ENCODE measurements around the gene RAB4B. TPM values are rescaled to one million over a fixed set of nuclear protein-coding genes. Genes with fewer than 3 reads are reported as not detected.

RAB4B gene
- total RNA-seq, 1 experiment from 2014 or later = 9.1 TPM

GRCh38 chr19:40739030-40739839 lies 38.8 kb upstream of the RAB4B start:
- Histone ChIP-seq H3K9me3 (ENCODE audit: low read depth, low read length, poor library complexity, severe bottlenecking) (no peaks in the 10 kb centered on the region), H3K4me3 (ENCODE audit: low read depth, low read length, poor library complexity, severe bottlenecking) (no peak overlapping the region), H3K36me3 (ENCODE audit: insufficient read depth, low read length, poor library complexity, severe bottlenecking) (peaks cover 2% of the 10 kb centered on the region), H3K4me1 (ENCODE audit: insufficient read depth, low read length, poor library complexity, severe bottlenecking) (no peaks in the 10 kb centered on the region), H3K27ac (ENCODE audit: low read depth, low read length, poor library complexity, severe bottlenecking) (no peak overlapping the region), H3K27me3 (replicated peaks; ENCODE audit: insufficient read depth, low read depth, low read length, poor library complexity) (no peaks in the 10 kb centered on the region)
- intact Hi-C loops (cut with micrococcal nuclease; ENCODE audit: unreplicated experiment) = no loop called here
- ChIA-PET POLR2A (ENCODE audit: low non-redundant PET) (no interaction called here), CTCF (no interaction called here)
- no TSS peak for BruUV-seq (replicated peaks)
- DNase-seq (ENCODE audit: low spot score) = no peak
- TF ChIP-seq CTCF (conservative IDR thresholded peaks at IDR 0.05; ENCODE audit: low read depth, low read length) (no peak), EZH2 (IDR thresholded peaks at IDR 0.05; ENCODE audit: borderline replicate concordance, low read depth, low read length, poor library complexity, severe bottlenecking) (no peak)

- H3K9me3 ChIP-seq (ENCODE audit: low read depth, low read length, poor library complexity, severe bottlenecking) = no peaks in the 10 kb centered on the region
- H3K27me3 ChIP-seq (replicated peaks; ENCODE audit: insufficient read depth, low read depth, low read length, poor library complexity) = no peaks in the 10 kb centered on the region
- TF ChIP-seq EZH2 (IDR thresholded peaks at IDR 0.05; ENCODE audit: borderline replicate concordance, low read depth, low read length, poor library complexity, severe bottlenecking) (no peak), CTCF (conservative IDR thresholded peaks at IDR 0.05; ENCODE audit: low read depth, low read length) (no peak)
- H3K4me3 ChIP-seq (ENCODE audit: low read depth, low read length, poor library complexity, severe bottlenecking) = no peak overlapping the region
- no peaks in the 10 kb centered on the region for H3K4me1 ChIP-seq (ENCODE audit: insufficient read depth, low read length, poor library complexity, severe bottlenecking)
- intact Hi-C loops (cut with micrococcal nuclease; ENCODE audit: unreplicated experiment) = no loop called here
- POLR2A ChIA-PET (ENCODE audit: low non-redundant PET) = no interaction called here
- BruUV-seq (replicated peaks) = no TSS peak
- H3K27ac ChIP-seq (ENCODE audit: low read depth, low read length, poor library complexity, severe bottlenecking) = no peak overlapping the region
- DNase-seq (ENCODE audit: low spot score) = no peak
- peaks cover 2% of the 10 kb centered on the region for H3K36me3 ChIP-seq (ENCODE audit: insufficient read depth, low read length, poor library complexity, severe bottlenecking)
- CTCF ChIA-PET = no interaction called here
Observed at GRCh38 chr19:40739871-40740703, 38.0 kb upstream of the RAB4B start.

- BruUV-seq (replicated peaks) = no TSS peak
- intact Hi-C loops (cut with micrococcal nuclease; ENCODE audit: unreplicated experiment) = no loop called here
- H3K36me3 ChIP-seq (ENCODE audit: insufficient read depth, low read length, poor library complexity, severe bottlenecking) = peaks cover 2% of the 10 kb centered on the region
- H3K4me1 ChIP-seq (ENCODE audit: insufficient read depth, low read length, poor library complexity, severe bottlenecking) = no peaks in the 10 kb centered on the region
- no peak overlapping the region for H3K4me3 ChIP-seq (ENCODE audit: low read depth, low read length, poor library complexity, severe bottlenecking)
- ChIA-PET POLR2A (ENCODE audit: low non-redundant PET) (no interaction called here), CTCF (no interaction called here)
- TF ChIP-seq EZH2 (IDR thresholded peaks at IDR 0.05; ENCODE audit: borderline replicate concordance, low read depth, low read length, poor library complexity, severe bottlenecking) (no peak), CTCF (conservative IDR thresholded peaks at IDR 0.05; ENCODE audit: low read depth, low read length) (no peak)
- H3K9me3 ChIP-seq (ENCODE audit: low read depth, low read length, poor library complexity, severe bottlenecking) = no peaks in the 10 kb centered on the region
- no peak overlapping the region for H3K27ac ChIP-seq (ENCODE audit: low read depth, low read length, poor library complexity, severe bottlenecking)
- DNase-seq (ENCODE audit: low spot score) = no peak
- no peaks in the 10 kb centered on the region for H3K27me3 ChIP-seq (replicated peaks; ENCODE audit: insufficient read depth, low read depth, low read length, poor library complexity)
Observed at GRCh38 chr19:40740747-40741146, 37.3 kb upstream of the RAB4B start.
